ENCODE results near the gene THBS1.

- TF ChIP-seq POLR2AphosphoS5 (IDR thresholded peaks at IDR 0.05): no peak
- TF ChIP-seq CTCF (IDR thresholded peaks at IDR 0.05): no peak
Observed at GRCh38 chr15:39593656-39594445, 13.0 kb downstream of the THBS1 start.

All from suprapubic skin (tissue), 3 donors.